Sigmoid colon (tissue), 7 donors: ENCODE results near the gene ZNF69. TPM values are rescaled to one million over a fixed set of nuclear protein-coding genes. Genes with fewer than 3 reads are reported as not detected.
"Not testable (repeated sequence)": the region's sequence is repeated elsewhere in the genome, so short reads cannot be mapped to it uniquely, and the experiment has no call there.

Experiments
- DNase-seq: peaks from one replicate; pipeline ENCODE4 v3.0.0-alpha.2; 2019
- H3K27ac ChIP-seq, 4 donors: fragments of 200-600 bp; sonication (generic); one replicate each; pipeline ENCODE4 v1.5.1; 2016 to 2019; ENCODE audit warnings: mild to moderate bottlenecking in 1 of 4
- H3K27me3 ChIP-seq, 3 donors: fragments of 200-600 bp; sonication (generic); one replicate each; pipeline ENCODE4 v1.5.1; 2019; ENCODE audit warnings: mild to moderate bottlenecking in 1 of 3
- H3K36me3 ChIP-seq, 4 donors: fragments of 200-600 bp; sonication (generic); one replicate each; pipeline ENCODE4 v1.5.1; 2016 to 2019
- H3K4me1 ChIP-seq, 4 donors: fragments of 200-600 bp; sonication (generic); one replicate each; pipeline ENCODE4 v1.5.1; 2017 to 2019
- H3K4me3 ChIP-seq, 4 donors: fragments of 200-600 bp; sonication (generic); one replicate each; pipeline ENCODE4 v1.5.1; 2017 to 2019; ENCODE audit warnings: mild to moderate bottlenecking in 2 of 4, moderate library complexity in 1 of 4
- H3K9me3 ChIP-seq, 4 donors: fragments of 200-600 bp in 3 of 4; sonication (generic) in 3 of 4; one replicate each; pipeline versions ENCODE4 v1.5.1 to v1.6.1; 2013 to 2019
- EP300 ChIP-seq, 4 donors: sonication (generic); formaldehyde crosslinking; IDR thresholded peaks; one replicate each; pipeline ENCODE4 v1.6.1; 2017; ENCODE audit warnings: antibody characterized with exemption in 4 of 4
- POLR2A ChIP-seq, 2 donors: fragments of 450-650 bp; IDR thresholded peaks; one replicate each; pipeline ENCODE4 v1.6.1; 2016; ENCODE audit warnings: antibody characterized with exemption in 2 of 2, mild to moderate bottlenecking in 2 of 2, moderate library complexity in 2 of 2
- POLR2AphosphoS5 ChIP-seq, 4 donors: sonication (generic); formaldehyde crosslinking; IDR thresholded peaks; one replicate each; pipeline ENCODE4 v1.6.1; 2017; ENCODE audit warnings: antibody characterized with exemption in 4 of 4
- WGBS, 2 donors: extraction: QIAGEN DNeasy Blood & Tissue Kit; methylation state at CpG; one replicate each; pipeline ENCODE4 v1.1.7; 2013; 5-methylcytosine and 5-hydroxymethylcytosine counted together
- intact Hi-C: fragments of 100-400 bp; cut with DNase I; formaldehyde crosslinking; loops from one replicate; pipeline ENCODE4 v1.15.1; 2023
- polyA plus RNA-seq, 3 donors: library from polyadenylated mRNA; stranded (reverse); fragments of 200-250 nt; gene quantifications; one replicate each; pipeline ENCODE4 v1.2.3, GENCODE V29; 2013
- total RNA-seq, 4 donors: library from RNA; depleted of rRNA; stranded (reverse); fragments of >200 nt; gene quantifications; one replicate each; pipeline ENCODE4 v1.1.0, GENCODE V29; 2016
- TF ChIP-seq, protein P1 (sequence below), 4 experiments: fragments of 450-650 bp in 3 of 4; fragments of 200-600 bp in 1 of 4; IDR thresholded peaks; one replicate each; pipeline ENCODE4 v1.5.1; 2016 to 2019; ENCODE audit warnings: antibody characterized with exemption in 4 of 4, mild to moderate bottlenecking in 3 of 4, moderate library complexity in 2 of 4
- donor health status: healthy with polysubstance abuse.
- donor health status: Bipolar disorder and iron deficiency.
- donor health status: healthy.

The ZNF69 gene
- total and polyA plus RNA-seq, 7 donors, result 7.6 to 23.2 (median 9.6) TPM

DNA sequence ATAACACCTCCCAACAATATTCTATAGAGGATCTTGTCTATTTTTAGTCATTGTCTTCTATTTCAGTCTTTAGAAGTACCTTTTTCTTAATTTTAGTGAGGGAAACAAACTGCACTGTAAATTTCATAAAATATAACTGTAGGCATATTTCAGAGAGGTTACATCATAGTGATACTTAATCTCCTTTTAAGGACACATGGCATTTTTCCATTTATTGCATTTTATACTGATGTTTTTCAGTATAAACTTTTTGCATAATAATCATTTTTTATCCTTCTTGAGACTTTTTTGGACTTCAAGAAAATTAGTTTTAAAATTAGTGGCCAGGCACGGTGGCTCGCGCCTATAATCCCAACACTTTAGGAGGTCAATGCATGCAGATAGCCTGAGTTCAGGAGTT is 43.9 kb downstream of the ZNF69 start:
- H3K36me3 ChIP-seq, result no peaks in the 10 kb centered on the region
- DNase-seq, result no peak
- intact Hi-C loops, result no loop called here
- 97% methylated on average over 3 of the region's 3 CpGs for WGBS, 2 donors
- peaks cover 0 to 2% (median under 1%) of the 10 kb centered on the region in 4 donors for H3K9me3 ChIP-seq
- no peak overlapping the region for H3K27ac ChIP-seq
- peaks cover 0 to 6% (median 2%) of the 10 kb centered on the region in 4 donors for H3K4me1 ChIP-seq
- H3K4me3 ChIP-seq, result no peak overlapping the region
- no peaks in the 10 kb centered on the region for H3K27me3 ChIP-seq
- TF ChIP-seq POLR2A (IDR thresholded peaks at IDR 0.05), result no peak

DNA sequence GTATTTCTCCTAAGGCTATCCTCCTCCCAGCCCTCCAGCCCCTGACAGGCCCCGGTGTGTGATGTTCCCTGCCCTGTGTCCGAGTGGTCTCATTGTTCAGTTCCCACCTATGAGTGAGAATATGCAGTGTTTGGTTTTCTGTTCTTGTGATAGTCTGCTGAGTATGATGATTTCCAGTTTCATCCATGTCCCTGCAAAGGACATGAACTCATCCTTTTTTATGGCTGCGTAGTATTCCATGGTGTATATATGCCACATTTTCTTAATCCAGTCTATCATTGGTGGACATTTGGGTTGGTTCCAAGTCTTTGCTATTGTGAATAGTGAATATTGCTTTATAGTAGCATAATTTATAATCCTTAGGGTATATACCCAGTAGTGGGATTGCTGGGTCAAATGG is 48.2 kb downstream of the ZNF69 start:
- DNase-seq, H3K4me1 ChIP-seq, H3K4me3 ChIP-seq, H3K27ac ChIP-seq, H3K27me3 ChIP-seq, intact Hi-C loops: not testable (repeated sequence)
- H3K9me3 ChIP-seq, result peaks cover 0 to 12% (median 5%) of the 10 kb centered on the region in 4 donors
- WGBS, 2 donors, result 96 to 98% methylated on average over 3 of the region's 3 CpGs
- H3K36me3 ChIP-seq, result peaks cover 0 to 13% (median 6%) of the 10 kb centered on the region in 4 donors

DNA sequence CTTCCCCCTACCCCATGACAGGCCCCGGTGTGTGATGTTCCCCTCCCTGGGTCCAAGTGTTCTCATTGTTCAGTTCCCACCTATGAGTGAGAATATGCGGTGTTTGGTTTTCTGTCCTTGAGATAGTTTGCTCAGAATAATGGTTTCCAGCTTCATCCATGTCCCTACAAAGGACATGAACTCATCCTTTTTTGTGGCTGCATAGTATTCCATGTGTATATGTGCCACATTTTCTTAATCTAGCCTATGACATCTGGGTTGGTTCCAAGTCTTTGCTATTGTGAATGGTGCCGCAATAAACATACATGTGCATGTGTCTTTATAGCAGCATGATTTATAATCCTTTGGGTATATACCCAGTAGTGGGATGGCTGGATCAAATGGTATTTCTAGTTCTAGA is 50.8 kb downstream of the ZNF69 start:
- H3K4me3 ChIP-seq, H3K27ac ChIP-seq, H3K4me1 ChIP-seq, DNase-seq, H3K27me3 ChIP-seq, intact Hi-C loops: not testable (repeated sequence)
- Histone ChIP-seq H3K36me3 (peaks cover 0 to 31% (median 20%) of the 10 kb centered on the region in 4 donors), H3K9me3 (peaks cover 17 to 32% (median 23%) of the 10 kb centered on the region in 4 donors)
- 97 to 98% methylated on average over 3 of the region's 3 CpGs for WGBS, 2 donors

DNA sequence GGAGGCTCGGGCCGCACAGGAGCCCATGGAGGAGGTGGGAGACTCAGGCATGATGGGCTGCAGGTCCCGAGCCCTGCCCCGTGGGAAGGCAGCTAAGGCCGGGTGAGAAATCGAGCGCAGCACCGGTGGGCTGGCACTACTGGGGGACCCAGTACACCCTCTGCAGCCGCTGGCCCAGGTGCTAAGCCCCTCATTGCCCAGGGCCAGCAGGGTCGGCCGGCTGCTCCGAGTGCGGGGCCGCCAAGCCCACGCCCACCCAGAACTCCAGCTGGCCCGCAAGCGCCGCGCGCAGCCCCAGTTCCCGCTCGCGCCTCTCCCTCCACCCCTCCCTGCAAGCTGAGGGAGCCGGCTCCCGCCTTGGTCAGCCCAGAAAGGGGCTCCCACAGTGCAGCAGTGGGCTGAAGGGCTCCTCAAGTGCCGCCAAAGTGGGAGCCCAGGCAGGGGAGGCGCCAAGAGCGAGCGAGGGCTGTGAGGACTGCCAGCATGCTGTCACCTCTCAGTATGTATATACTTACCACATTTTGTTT is 53.8 kb downstream of the ZNF69 start:
- Histone ChIP-seq H3K36me3 (peaks cover 0 to 50% (median 29%) of the 10 kb centered on the region in 4 donors), H3K9me3 (peaks cover 30 to 62% (median 44%) of the 10 kb centered on the region in 4 donors)
- H3K27me3 ChIP-seq, H3K4me1 ChIP-seq, intact Hi-C loops, H3K4me3 ChIP-seq, H3K27ac ChIP-seq, DNase-seq: not testable (repeated sequence)
- 97 to 98% methylated on average over 29 of the region's 29 CpGs for WGBS, 2 donors

DNA sequence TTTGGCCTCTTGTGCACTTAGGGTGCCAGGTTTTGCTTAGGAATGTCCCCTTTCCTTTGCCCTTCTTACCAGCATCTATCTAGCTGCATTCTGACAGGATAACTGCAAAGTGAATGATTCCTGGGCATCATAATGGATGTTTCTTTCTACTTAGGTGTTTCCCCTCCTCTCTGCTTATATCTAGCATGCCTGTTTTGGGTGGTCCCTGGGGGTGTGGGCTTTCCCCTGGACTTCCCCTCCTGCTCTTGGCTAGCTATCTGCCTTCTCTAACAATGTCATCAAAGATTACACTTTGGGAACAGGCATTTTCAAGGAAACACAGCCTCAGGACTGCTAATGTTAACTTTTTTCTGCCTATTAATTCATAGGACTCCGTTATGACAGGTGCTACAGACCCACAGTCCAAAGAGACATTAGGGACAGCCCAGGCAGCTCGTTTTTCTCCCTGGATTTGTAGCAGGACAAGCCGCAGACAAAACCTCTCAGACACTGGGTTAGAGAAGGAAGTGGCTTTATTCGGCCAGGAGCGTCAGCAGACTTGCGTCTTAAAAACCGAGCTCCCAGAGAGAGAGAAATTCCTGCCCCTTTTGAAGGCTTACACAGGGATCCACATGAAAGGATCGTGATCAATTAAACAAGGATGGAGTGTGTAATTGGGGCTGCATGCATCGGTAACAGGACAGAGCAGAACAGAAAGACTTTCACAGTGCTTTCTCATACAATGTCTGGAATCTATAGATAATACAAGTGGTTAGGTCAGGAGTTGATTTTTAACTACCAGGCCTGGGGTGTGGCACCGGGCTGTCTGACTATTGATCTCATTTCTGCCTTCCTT is 54.6 kb downstream of the ZNF69 start:
- TF ChIP-seq, protein P1, sequence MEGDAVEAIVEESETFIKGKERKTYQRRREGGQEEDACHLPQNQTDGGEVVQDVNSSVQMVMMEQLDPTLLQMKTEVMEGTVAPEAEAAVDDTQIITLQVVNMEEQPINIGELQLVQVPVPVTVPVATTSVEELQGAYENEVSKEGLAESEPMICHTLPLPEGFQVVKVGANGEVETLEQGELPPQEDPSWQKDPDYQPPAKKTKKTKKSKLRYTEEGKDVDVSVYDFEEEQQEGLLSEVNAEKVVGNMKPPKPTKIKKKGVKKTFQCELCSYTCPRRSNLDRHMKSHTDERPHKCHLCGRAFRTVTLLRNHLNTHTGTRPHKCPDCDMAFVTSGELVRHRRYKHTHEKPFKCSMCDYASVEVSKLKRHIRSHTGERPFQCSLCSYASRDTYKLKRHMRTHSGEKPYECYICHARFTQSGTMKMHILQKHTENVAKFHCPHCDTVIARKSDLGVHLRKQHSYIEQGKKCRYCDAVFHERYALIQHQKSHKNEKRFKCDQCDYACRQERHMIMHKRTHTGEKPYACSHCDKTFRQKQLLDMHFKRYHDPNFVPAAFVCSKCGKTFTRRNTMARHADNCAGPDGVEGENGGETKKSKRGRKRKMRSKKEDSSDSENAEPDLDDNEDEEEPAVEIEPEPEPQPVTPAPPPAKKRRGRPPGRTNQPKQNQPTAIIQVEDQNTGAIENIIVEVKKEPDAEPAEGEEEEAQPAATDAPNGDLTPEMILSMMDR (IDR thresholded peaks at IDR 0.05), result no peak
- TF ChIP-seq POLR2A (IDR thresholded peaks at IDR 0.05) (no peak), POLR2AphosphoS5 (IDR thresholded peaks at IDR 0.05) (no peak), EP300 (IDR thresholded peaks at IDR 0.05) (no peak)

DNA sequence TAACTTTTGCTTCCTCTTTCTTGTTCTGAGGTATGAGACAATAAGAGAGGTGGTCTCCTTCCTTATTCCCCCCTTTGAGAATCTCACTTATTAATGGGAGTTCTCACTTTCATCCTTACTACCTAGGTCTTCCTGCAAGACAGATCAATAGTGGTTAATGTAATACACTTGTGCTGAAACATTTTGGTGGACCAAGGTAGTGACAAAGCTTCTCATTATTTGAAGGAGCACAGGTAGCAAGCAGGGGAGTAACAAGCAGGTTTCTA is 55.2 kb downstream of the ZNF69 start:
- H3K4me3 ChIP-seq, result no peak overlapping the region
- no peaks in the 10 kb centered on the region for H3K4me1 ChIP-seq
- H3K27ac ChIP-seq, result no peak overlapping the region
- no peak for DNase-seq
- H3K27me3 ChIP-seq, result no peaks in the 10 kb centered on the region
- TF ChIP-seq POLR2A (IDR thresholded peaks at IDR 0.05) (no peak), POLR2AphosphoS5 (IDR thresholded peaks at IDR 0.05) (no peak), EP300 (IDR thresholded peaks at IDR 0.05) (no peak)
- TF ChIP-seq, protein P1 (IDR thresholded peaks at IDR 0.05), result no peak
- intact Hi-C loops, result no loop called here
- peaks cover under 1 to 64% (median 43%) of the 10 kb centered on the region in 4 donors for H3K36me3 ChIP-seq
- H3K9me3 ChIP-seq, result peaks cover 33 to 71% (median 52%) of the 10 kb centered on the region in 4 donors

More for the DNA sequence above, 54.6 kb downstream of the ZNF69 start:
- Histone ChIP-seq H3K4me3 (no peak overlapping the region), H3K4me1 (no peaks in the 10 kb centered on the region), H3K9me3 (peaks cover 31 to 69% (median 50%) of the 10 kb centered on the region in 4 donors), H3K36me3 (peaks cover 0 to 58% (median 37%) of the 10 kb centered on the region in 4 donors), H3K27me3 (no peaks in the 10 kb centered on the region), H3K27ac (no peak overlapping the region)
- WGBS, 2 donors, result 96 to 97% methylated on average over 10 of the region's 10 CpGs
- no peak for DNase-seq
- intact Hi-C loops, result no loop called here
